Stromal cell of bone marrow (primary cell): ENCODE results near the gene MGAT3.
"Not testable (repeated sequence)": the region's sequence is repeated elsewhere in the genome, so short reads cannot be mapped to it uniquely, and the experiment has no call there.

Source experiments
- DNase-seq: peaks from one replicate; pipeline ENCODE4 v3.0.0-alpha.2; 2012; ENCODE audit warnings: low read depth

The MGAT3 gene

DNA sequence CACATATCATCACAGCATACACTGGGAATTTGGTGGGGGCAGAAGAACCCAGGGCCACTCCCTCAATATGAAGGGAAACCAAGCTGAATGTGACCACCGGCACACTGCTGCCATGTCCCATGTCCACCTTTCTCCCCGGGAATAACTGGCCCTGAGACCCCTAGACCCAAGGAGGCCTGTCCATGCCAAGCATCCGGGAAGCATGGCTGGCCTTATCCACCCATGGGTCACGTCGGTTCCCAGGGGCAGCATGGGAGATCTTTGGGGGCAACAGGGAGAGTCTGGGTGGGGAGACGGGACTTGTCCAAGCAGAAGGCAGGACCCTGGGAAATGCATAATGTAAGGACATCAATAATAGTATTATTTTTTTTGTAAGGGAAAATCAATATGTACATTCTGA lies 34.9 kb downstream of the MGAT3 start:
- DNase-seq: no peak

DNA sequence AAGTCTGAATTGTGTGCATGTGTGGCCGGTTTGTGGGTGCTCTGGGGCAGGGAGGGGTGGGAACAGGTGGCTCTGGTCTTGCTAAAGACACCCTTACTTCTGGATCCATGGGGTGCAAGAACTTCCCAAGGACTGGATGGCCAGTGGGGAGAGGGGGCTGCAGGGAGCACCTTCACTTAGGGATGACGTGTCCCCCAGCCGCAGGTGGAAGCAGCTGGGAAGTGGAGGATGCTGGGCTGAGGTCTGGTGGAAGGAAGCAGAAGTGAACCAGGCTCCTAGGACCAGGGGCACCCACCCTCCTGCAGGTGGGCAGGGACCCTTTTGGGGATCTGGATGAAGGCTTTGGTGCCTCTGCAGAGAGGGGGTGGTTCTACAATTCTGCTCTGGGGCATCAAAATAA lies 35.4 kb downstream of the MGAT3 start:
- DNase-seq: no peak

DNA sequence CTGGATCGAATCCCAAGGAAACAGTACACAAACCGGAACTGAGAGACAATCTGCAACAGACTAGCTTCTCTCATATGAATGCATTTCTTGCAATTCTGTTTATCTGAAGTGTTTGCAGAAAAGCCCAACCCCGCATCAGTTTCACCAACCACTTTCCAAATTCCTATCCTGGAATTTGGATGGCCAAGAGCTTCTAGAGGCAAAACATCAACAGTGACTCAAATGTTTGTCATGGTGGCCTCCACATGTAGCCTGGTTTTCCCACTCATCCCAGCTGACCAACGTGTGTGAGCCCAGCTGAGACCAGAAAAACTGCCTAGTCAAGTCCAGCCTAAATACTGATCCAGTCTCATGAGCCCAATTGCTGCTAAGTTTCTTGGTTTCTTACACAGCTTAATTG lies 36.9 kb downstream of the MGAT3 start:
- DNase-seq: peak; percentile 90

DNA sequence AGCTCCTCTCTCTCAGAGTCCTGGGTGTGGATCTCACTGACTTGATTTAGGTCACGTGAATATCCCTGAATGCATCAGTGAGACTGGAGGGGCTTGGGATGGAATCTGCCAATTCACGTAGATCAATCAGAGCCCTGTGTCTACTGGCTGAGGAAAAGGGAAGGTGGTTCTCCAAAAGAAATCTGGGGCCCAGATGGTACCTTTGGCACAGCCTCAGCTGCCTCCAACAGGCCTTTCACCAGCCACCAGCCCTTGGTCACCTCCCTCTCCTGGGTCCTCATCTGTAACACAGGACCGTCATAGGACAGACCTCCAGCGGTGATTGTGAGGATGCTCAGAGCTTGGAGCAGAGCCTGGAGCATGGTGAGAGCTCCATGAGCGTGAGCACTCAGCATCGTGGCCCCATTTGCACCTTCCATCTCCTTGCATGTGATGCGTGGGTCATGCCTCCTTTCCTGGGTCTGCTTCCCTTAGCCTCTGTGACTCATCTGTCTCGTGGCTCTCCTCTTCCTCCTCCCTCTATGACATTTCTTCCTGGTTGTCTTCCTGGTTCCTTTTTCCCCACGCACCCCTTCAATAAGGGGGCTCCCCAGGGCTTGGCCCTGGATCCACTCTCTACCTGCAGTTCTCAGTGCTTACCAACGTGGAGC lies 37.8 kb downstream of the MGAT3 start:
- no peak for DNase-seq

DNA sequence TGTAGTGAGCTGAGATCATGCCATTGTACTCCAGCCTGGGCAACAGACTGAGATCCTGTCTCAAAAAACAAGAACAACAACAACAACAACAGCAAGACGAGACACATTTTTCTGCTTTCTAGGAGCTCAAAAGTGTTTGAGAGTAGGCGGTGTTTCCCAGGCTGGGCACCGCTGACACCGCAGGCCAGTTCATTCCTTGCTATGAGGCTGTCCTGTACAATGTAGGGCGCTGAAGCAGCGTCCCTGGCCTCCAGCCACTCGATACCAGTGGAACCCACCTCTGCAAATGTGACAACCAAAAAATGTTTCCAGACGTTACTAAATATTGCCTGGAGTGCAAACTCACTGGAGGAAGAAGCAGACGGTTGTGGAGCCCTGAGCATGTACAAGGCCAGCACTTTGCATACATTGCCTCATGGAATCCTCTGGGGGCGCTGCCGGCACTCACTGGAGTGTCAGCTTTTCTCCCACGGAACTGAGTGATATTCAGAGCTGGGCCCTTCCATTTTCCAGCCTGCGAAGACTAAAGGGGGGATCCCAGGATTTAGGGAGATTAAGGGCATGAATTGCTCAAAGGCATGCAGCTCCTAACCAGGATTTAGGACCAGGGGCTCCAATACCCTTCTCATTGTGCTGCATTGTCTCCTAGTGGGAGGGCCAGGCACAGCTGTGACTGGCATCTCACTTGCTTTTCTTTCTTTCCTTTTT lies 39.5 kb downstream of the MGAT3 start:
- DNase-seq: peak; percentile 54

DNA sequence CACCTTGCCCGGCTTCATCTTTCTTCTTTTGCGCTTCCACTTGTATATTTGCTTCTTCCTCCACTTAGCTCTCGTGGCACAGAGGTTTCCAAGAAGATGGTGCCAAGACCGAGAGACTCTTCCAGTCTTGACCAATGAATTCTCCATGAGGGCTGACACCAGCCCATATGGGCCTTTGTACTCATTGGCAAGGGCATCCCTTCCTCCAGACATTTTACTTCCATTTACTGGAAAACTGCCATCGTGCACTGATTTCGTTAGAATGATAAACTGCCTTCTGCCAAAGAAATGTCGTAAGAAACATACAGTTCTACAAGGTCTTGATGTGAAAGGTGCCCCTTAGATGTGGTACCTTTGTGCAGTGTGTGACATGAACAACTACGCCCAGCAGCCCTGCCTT lies 40.6 kb downstream of the MGAT3 start:
- no peak for DNase-seq

DNA sequence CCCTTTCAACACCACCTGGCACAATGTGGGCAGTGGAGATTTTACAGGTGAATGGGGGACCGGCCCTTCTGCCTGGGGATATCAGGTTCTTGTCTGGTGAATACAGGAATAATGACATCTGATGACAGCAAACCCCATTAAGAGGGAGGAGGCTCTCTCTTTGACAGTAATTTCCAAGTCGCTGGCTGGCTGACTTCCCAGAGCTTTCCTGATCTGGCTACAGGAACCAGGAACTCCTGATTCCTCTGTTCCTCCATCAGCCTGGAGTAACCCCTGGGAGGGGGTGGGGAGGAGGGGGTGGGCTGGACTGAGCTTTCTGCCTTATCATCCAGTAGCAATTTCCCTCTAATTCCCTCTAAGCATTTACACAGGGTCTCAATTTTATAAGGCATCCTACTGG lies 41.6 kb downstream of the MGAT3 start:
- DNase-seq: no peak

DNA sequence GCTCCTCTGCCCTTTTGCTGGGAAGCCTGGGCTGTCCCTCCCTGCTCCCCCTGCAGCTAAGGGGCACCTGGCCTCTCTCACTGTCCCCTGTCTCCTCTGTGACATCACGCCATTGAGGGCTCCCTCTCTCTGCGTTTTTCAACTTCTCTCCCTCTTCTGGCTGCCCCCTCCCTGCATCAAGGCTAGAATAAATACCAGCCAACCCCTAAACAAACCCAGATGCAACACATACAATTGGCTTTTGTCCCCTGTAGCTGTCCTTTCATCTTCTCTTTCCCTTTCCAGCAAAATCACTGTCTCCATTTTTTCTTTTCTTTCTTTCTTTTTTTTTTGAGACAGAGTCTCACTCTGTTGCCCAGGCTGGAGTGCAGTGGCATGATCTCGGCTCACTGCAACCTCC lies 42.0 kb downstream of the MGAT3 start:
- no peak for DNase-seq

DNA sequence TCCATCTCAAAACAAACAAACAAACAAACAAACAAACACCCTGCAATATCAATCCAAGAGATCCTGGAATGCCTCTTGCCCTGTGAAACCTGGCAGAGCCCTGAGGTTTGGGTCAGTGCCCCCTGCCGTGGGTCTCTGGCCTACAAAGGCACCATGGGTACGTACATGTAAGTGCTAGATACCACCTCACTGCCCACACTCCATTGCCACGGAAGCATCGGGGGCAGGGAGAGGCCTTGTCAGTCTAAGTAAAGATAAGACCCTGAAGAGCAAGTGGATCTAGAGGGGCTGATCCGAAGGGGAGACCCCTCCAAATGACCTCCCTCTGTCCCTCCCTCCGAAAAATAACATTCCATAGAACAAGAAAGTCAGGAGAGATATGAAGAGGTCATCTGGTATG lies 43.3 kb downstream of the MGAT3 start:
- no peak for DNase-seq

DNA sequence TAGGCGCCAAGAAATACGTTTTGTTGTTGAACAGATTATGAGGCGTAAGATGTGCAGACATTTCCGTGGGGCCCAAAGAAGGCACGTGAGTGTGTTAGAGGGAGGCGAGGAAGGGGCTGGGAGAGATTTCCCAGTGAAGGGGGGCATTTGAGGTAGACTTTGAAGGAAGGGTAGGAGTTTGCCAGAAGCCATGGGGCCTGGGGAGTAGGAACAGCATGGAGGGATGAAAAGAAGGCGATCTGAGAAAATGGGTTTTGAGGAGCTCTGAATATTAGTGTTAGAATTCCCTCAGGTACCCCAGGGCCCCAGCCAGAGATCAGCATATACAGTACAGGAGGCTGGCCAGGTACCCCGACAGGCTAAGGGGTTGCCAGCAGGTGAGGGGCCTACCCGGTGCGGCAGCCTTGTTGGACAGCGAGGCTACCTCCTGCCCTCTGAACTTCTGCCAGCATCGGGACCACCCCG lies 44.9 kb downstream of the MGAT3 start:
- no peak for DNase-seq

DNA sequence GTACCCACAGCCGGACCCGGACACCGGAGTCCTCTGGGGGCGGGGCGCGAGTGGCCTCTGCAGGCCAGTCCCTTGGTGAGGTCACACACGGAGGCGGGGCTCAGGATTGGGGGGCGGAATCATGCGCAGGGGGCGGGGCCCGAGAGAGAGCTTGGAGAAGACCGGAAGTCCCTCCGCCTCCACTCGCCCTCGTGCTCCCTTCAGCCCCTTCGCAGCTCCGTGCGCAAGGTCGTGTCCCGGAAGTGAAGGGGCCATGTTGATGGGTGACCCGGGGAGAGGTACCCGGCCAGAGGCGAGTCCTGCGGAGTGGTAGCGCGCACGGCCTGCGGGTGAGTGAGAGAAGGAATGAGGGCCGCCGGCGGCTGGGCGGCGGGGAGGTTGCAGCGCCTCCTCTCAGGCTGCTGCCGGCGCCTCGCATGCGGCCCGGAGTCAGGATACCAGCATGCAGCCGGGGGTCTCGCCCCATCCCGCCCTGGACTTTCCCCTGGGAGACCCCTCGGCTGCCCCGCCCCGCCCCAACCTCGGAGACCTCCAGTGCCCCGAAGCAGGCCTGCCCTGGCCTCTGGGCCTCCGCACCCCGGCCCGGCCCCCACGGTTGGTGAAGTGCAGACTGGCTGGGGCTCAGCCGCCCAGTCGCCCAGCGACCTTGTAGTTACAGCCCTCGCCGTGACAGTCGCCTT lies 45.4 kb downstream of the MGAT3 start, which contains the start of gene MIEF1:
MIEF1 (plus strand) TSS at position 182 of the 680 bp plus-strand sequence. CDS start 9,005 bp downstream, outside the sequence.
- peak; percentile 94 for DNase-seq

DNA sequence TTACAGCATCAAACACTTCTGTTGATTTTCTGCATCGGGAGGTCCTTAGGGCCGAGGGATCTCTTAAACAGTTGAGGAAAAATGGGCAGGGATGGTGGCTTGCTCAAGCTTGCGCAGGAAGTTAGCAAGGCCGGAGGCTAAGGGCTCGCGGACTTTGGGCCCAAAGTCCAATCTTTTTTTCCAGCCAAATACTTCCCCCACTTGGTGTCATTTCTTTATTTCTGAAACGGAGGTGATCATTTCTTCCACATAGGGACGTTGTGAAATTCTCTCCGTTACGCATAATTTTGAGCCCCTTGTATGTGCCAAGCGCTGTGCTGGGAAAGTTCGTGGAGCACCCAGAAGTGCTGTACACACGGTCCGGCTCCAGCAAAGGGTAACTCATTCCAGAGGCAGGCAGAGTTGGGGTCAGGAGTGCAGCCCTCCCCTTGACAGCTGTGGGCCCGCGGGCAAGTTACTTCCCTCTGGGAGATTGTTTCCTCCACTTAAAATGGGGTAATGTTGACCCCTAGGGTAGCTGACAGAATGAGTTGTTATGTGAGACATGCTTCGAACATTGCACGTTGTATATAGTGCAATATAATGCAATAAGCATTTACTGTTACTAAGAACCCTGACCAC lies 46.1 kb downstream of the MGAT3 start:
- no peak for DNase-seq

DNA sequence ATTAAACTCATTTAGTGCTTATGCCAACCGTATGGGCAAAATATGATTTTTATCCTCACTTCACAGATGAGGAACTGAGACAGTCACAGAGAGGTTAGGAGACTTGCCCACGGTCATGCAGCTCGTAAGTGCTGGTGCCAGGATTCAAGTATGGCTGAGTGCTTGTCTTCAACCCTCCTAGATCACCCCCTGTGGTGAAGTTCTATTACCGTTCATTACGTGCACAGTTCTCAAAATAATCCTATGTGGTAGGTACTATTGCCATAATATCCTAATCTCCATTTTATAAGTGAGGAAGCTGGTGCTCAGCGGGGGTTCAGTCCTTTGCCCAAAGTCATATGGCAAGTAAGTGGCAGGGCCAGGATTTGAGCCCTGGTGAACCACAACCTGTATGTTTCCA lies 46.8 kb downstream of the MGAT3 start:
- DNase-seq: no peak

DNA sequence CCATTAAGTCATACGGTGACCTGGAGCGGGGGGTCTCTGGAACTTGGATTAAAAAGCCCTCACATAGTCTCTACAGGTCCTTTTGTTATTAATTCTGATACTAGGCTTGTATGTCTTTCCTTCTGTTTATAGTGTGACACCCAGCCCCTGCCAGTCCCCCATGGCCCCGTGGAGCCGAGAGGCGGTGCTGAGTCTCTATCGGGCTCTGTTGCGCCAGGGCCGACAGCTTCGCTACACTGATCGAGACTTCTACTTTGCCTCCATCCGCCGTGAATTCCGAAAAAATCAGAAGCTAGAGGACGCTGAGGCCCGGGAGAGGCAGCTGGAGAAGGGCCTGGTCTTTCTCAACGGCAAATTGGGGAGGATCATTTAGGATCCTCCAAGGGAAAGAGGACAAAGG lies 47.3 kb downstream of the MGAT3 start:
- no peak for DNase-seq

DNA sequence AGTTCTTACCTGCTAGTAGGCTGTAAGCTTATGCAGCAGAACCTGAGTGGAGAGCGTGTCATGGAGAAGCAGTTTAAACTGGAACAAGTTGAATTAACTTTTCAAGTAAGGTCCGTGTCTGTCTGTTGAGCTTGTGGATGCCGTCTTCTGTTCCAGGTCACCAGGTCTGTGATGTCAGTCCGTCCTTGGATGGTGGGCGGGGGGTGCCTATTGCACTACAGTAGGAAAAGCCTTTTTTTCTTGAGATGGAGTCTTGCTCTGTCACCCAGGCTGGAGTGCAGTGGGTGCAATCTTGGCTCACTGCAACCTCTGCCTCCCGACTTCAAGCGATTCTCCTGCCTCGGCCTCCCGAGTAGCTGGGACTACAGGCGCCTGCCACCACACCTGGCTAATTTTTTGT lies 50.2 kb downstream of the MGAT3 start:
- not testable (repeated sequence) for DNase-seq

DNA sequence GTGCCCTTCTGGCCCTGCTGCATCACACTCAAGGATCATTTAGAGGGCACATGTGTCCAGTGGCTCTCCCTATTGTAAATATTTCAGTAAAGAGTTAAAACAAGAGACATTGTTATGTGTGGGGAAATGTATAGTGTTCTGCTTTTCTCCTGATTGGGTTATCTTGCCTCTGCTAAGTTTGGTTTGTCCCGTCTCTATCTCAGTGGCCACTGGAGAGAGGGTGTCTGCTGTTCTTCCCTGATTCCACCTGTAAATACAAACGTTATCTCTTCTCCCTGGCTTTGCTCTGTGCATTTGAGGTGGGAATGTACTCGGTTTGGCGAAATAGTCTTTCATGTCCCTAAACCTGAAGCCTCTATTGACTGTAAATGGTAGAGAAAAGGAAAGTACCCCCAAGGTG lies 51.6 kb downstream of the MGAT3 start:
- no peak for DNase-seq

DNA sequence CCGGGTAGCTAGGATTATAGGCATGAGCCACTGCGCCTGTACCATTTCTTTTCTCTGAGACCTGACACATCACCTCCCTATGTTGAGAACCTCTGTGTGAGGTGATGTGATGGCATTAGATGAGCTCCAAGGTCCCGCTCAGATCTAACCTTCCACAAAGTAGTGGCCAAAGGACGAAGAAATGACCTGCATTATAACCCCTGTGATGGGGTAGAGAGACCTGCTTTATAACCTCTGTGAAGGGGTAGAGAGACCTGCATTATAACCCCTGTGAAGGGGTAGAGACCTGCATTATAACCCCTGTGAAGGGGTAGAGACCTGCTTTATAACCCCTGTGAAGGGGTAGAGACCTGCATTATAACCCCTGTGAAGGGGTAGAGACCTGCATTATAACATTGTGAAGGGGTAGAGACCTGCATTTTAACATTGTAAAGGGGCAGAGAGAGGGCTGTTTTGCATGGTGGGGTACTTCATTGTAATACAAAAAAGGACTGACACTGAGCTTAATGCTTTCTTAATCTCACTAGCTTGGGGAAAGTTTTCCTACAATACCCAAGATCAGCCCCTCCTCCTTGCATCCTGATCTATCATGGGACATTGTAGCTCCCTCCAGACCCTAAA lies 53.8 kb downstream of the MGAT3 start:
- no peak for DNase-seq

DNA sequence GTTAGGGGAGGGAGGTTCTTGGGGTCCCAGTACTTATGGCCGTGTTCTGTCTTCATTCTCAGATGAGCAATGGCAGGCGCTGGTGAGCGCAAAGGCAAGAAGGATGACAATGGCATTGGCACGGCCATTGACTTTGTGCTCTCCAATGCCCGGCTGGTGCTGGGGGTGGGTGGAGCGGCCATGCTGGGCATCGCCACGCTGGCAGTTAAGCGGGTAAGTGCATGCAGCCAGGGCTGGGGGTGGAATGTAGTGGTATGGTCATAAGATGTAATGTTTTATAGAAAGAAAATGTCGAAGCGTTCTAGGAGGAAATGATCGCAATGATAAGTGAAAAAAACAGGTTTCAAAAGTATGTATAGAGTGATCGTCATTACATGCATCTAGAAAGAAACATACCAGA lies 54.4 kb downstream of the MGAT3 start:
- DNase-seq: no peak

DNA sequence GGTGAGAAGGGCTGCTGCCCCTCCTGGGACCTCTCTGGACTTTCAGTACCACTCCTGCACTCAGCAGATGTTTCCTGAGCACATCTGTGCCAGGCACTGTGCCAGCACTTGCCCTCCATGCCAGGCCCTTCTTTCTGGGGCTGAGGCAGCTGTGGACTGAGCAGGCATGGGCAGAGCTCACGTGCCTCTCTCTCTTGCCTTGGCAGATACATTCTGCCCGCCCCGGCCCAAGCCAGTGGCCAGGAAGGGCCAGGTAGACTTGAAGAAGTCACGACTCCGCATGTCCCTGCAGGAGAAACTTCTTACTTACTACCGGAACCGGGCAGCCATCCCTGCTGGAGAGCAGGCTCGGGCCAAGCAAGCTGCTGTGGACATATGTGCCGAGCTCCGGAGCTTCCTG lies 55.2 kb downstream of the MGAT3 start:
- no peak for DNase-seq

DNA sequence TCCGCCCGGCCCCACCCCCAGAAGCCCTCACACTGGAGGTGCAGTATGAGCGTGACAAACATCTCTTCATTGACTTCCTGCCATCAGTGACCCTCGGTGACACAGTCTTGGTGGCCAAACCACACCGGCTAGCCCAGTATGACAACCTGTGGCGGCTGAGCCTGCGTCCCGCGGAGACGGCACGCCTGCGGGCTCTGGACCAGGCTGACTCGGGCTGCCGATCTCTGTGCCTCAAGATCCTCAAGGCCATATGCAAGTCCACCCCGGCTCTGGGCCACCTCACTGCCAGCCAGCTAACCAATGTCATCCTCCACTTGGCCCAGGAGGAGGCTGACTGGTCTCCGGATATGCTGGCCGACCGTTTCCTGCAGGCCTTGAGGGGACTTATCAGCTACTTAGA lies 57.0 kb downstream of the MGAT3 start:
- DNase-seq: no peak

DNA sequence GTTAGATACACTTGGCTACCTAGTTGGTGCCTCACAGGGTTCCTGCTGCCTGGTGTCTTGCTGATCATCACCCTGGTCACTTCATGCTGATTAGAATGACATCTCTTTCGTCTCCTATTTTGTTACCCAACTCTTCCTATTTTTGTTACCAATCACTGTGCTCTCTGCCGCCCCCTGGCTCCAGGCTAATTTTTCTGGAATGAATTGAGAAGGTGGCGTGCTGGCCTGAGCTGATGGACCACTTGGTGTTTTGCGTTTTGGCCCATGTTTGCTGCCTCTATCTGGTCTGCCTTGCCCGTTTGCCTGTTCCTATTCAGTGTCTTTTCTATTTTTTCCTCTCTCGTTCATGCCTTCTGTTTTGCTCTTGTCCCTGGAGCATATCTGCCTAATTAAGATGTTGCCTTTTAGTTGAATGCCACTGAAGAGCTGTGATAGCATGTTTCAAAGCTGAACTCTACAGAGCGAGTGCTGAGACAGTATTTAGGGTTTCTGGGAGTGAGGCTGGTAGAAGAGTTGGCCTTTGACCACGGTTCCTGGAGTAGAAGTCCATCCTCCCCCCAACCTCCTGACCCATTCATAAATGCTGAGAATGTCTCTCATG lies 57.7 kb downstream of the MGAT3 start:
- no peak for DNase-seq
